HAP-1 (cell line): ENCODE data around the gene UBL4A.

Experiments
- DNase-seq, 2 experiments: peaks; one replicate each; pipeline ENCODE4 v3.0.0-alpha.2; 2016 to 2020; ENCODE audit warnings: low spot score in 2 of 2
- H3K27me3 ChIP-seq: fragments of 250-450 bp; sonication (Bioruptor Pico); 2 replicates; pipeline ENCODE4 v1.5.1; 2020; ENCODE audit warnings: low read depth, mild to moderate bottlenecking, moderate library complexity
- H3K36me3 ChIP-seq: fragments of 250-450 bp; sonication (Bioruptor Pico); replicated peaks from 2 replicates; pipeline ENCODE4 v1.5.1; 2020; ENCODE audit warnings: mild to moderate bottlenecking
- H3K4me1 ChIP-seq: fragments of 250-450 bp; sonication (Bioruptor Pico); 2 replicates; pipeline ENCODE4 v1.5.1; 2020; ENCODE audit warnings: mild to moderate bottlenecking
- H3K4me3 ChIP-seq: fragments of 250-450 bp; sonication (Bioruptor Pico); 2 replicates; pipeline ENCODE4 v1.5.1; 2020; ENCODE audit warnings: mild to moderate bottlenecking, moderate library complexity
- H3K9me3 ChIP-seq: fragments of 250-450 bp; sonication (Bioruptor Pico); 2 replicates; pipeline ENCODE4 v1.5.1; 2020; ENCODE audit warnings: mild to moderate bottlenecking, moderate library complexity
- in situ Hi-C: fragments of 300-500 bp; cut with MboI; formaldehyde crosslinking; loops from 3 replicates; pipeline ENCODE4 v1.14.3; 2020; ENCODE audit warnings: low sequenced_read_pairs, inconsistent platforms, mixed read lengths

UBL4A gene

DNA sequence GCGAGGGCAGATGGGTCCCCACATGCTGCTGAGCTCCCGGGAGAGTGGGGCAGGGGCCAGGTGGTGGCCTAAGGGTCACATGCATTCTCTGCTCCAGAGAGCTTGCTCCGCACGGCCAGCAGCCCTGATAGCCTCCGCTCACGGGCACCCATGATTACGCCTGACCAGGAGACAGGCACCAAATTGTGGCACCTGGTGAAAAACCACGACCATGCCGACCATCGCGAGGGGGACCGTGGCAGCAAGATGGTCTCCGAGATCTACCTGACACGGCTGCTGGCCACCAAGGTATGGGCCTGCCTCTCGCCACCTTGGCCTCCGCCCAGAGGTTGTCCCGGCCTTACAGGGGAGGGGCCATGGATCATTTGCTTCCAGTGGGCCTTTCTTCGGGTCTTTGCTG lies 16.5 kb downstream of the UBL4A start:
- Histone ChIP-seq H3K9me3 (no peaks in the 10 kb centered on the region), H3K4me3 (no peak overlapping the region), H3K36me3 (peaks cover 77% of the 10 kb centered on the region), H3K4me1 (no peaks in the 10 kb centered on the region), H3K27me3 (no peaks in the 10 kb centered on the region)
- DNase-seq: no peak
- in situ Hi-C loops: no loop called here

- Histone ChIP-seq H3K36me3 (peaks cover 84% of the 10 kb centered on the region), H3K4me1 (no peaks in the 10 kb centered on the region), H3K9me3 (no peaks in the 10 kb centered on the region), H3K4me3 (no peak overlapping the region), H3K27me3 (no peaks in the 10 kb centered on the region)
- in situ Hi-C loops: no loop called here
- DNase-seq: no peak
Measured at GRCh38 chrX:154469114-154469513, 17.3 kb downstream of the UBL4A start.

DNA sequence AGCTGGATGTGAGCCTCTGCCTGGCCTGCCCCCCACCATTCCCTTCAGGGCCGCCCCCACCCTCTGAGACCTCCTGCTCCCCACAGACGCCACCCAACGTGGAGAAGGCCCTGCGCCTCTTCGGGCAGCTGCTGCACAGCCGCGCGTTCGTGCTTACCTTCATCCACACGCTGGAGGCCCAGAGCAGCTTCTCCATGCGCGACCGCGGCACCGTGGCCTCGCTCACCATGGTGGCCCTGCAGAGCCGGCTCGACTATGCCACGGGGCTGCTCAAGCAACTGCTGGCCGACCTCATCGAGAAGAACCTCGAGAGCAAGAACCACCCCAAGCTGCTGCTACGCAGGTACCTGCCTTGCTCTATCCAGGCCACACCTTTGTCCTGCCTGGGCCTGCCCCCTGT lies 18.2 kb downstream of the UBL4A start:
- Histone ChIP-seq H3K27me3 (no peaks in the 10 kb centered on the region), H3K4me3 (no peak overlapping the region), H3K4me1 (no peaks in the 10 kb centered on the region), H3K36me3 (peaks cover 89% of the 10 kb centered on the region), H3K9me3 (no peaks in the 10 kb centered on the region)
- DNase-seq: no peak
- in situ Hi-C loops: no loop called here

DNA sequence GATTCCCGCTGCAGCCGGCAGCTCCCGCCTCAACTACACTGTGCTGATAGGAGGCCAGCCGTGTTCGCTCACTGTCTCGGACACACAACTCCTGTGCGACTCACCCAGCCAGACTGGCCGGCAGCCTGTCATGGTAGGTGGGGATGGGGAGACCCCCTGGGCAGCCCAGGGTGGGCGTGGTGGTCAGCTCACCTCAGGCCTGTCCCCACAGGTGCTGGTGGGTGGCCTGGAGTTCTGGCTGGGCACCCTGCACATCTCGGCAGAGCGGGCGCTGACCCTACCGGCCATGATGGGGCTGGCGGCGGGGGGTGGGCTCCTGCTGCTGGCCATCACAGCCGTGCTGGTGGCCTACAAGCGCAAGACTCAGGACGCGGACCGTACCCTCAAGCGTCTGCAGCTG lies 18.9 kb downstream of the UBL4A start:
- Histone ChIP-seq H3K9me3 (no peaks in the 10 kb centered on the region), H3K4me3 (no peak overlapping the region), H3K27me3 (no peaks in the 10 kb centered on the region), H3K36me3 (peaks cover 90% of the 10 kb centered on the region), H3K4me1 (no peaks in the 10 kb centered on the region)
- DNase-seq: no peak
- in situ Hi-C loops: no loop called here

GRCh38 chrX:154466907-154467306 lies 19.5 kb downstream of the UBL4A start:
- Histone ChIP-seq H3K27me3 (no peaks in the 10 kb centered on the region), H3K9me3 (no peaks in the 10 kb centered on the region), H3K4me3 (no peak overlapping the region), H3K4me1 (no peaks in the 10 kb centered on the region), H3K36me3 (peaks cover 93% of the 10 kb centered on the region)
- no peak for DNase-seq
- in situ Hi-C loops: no loop called here

DNA sequence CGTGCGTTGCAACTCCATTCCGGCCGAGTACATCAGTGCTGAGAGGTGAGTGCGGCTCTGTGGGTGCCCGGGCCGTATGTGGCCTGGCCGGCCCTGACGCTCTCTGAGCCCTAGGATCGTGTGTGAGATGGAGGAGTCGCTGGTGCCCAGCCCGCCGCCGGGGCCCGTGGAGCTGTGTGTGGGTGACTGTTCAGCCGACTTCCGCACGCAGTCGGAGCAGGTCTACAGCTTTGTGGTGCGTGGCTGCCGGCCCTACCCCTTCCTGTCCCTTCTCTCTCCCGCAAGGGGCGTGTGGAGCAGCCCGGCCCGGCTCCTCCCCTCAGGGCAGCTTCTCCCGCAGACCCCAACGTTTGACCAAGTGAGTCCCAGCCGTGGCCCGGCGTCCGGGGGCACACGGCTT lies 20.4 kb downstream of the UBL4A start:
- H3K4me1 ChIP-seq: no peaks in the 10 kb centered on the region
- H3K36me3 ChIP-seq: peaks cover 93% of the 10 kb centered on the region
- no peaks in the 10 kb centered on the region for H3K27me3 ChIP-seq
- in situ Hi-C loops: no loop called here
- no peaks in the 10 kb centered on the region for H3K9me3 ChIP-seq
- DNase-seq: no peak
- H3K4me3 ChIP-seq: no peak overlapping the region

GRCh38 chrX:154465601-154466000 lies 20.8 kb downstream of the UBL4A start:
- peaks cover 93% of the 10 kb centered on the region for H3K36me3 ChIP-seq

DNA sequence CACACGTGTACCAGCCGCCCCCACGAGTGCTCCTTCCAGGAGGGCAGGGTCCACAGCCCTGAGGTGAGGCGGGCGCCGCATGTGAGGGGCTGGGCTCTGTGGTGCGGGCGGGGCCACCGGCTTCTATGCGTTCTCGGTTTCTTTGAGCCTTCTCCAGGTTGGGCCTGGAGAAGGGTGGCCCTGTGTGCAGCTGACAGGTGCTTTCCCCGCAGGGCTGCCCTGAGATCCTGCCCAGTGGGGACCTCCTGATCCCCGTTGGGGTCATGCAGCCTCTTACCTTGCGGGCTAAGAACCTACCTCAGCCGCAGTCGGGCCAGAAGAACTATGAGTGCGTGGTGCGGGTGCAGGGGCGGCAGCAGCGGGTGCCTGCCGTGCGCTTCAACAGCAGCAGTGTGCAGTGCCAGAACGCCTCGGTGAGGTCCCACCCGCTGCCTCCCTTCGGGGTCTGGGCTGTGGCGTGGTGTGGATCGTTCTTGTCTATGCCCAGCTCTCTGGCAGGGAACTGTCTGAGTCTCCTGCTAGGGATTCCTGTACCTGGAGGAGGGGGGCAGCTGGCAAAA lies 21.5 kb downstream of the UBL4A start:
- Histone ChIP-seq H3K27me3 (no peaks in the 10 kb centered on the region), H3K36me3 (peaks cover 90% of the 10 kb centered on the region), H3K9me3 (no peaks in the 10 kb centered on the region), H3K4me3 (no peak overlapping the region), H3K4me1 (peaks cover under 1% of the 10 kb centered on the region; the same call in 1 of the 2 replicates)
- no peak for DNase-seq
- in situ Hi-C loops: no loop called here

More at GRCh38 chrX:154465601-154466000, 20.8 kb downstream of the UBL4A start:
- H3K4me1 ChIP-seq: no peaks in the 10 kb centered on the region
- H3K27me3 ChIP-seq: no peaks in the 10 kb centered on the region
- H3K4me3 ChIP-seq: no peak overlapping the region
- no peaks in the 10 kb centered on the region for H3K9me3 ChIP-seq
- in situ Hi-C loops: no loop called here
- no peak for DNase-seq

GRCh38 chrX:154463611-154464220 lies 22.7 kb downstream of the UBL4A start:
- in situ Hi-C loops: no loop called here
- H3K36me3 ChIP-seq: peaks cover 79% of the 10 kb centered on the region
- H3K9me3 ChIP-seq: no peaks in the 10 kb centered on the region
- no peak overlapping the region for H3K4me3 ChIP-seq
- no peak for DNase-seq
- H3K4me1 ChIP-seq: peaks cover 6% of the 10 kb centered on the region
- no peaks in the 10 kb centered on the region for H3K27me3 ChIP-seq

DNA sequence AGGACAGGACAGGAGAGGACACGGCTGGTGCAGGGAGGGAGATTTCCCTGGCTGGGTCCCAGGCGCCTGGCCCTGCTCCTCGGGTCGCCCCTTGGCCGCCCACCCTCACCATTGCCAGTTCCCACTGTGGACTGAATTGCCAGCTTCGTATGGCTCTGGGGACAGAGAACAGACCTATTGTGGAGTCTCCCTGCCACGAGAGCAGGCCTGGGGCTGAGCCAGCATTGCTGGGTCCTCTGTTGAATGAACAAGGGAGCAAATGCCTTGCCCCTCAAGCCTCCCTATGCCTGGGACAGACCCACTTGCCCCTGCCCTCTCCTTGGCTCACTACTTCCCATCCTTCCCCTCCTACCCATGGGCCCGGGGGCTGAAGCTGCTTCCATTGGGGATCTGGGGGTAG lies 24.0 kb downstream of the UBL4A start:
- no peaks in the 10 kb centered on the region for H3K27me3 ChIP-seq
- DNase-seq: no peak
- in situ Hi-C loops: no loop called here
- H3K4me1 ChIP-seq: peaks cover 8% of the 10 kb centered on the region
- no peak overlapping the region for H3K4me3 ChIP-seq
- no peaks in the 10 kb centered on the region for H3K9me3 ChIP-seq
- peaks cover 65% of the 10 kb centered on the region for H3K36me3 ChIP-seq

DNA sequence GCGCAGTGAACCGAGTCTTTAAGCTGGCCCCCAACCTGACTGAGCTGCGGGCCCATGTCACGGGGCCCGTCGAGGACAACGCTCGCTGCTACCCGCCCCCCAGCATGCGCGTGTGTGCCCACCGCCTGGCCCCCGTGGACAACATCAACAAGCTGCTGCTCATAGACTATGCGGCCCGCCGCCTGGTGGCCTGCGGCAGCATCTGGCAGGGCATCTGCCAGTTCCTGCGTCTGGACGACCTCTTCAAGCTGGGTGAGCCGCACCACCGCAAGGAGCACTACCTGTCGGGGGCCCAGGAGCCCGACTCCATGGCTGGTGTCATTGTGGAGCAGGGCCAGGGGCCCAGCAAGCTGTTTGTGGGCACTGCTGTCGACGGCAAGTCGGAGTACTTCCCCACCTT lies 26.1 kb downstream of the UBL4A start:
- DNase-seq: no peak
- H3K27me3 ChIP-seq: no peaks in the 10 kb centered on the region
- H3K4me3 ChIP-seq: no peak overlapping the region
- H3K36me3 ChIP-seq: peaks cover 47% of the 10 kb centered on the region
- H3K4me1 ChIP-seq: peaks cover 10% of the 10 kb centered on the region
- H3K9me3 ChIP-seq: no peaks in the 10 kb centered on the region
- in situ Hi-C loops: no loop called here

DNA sequence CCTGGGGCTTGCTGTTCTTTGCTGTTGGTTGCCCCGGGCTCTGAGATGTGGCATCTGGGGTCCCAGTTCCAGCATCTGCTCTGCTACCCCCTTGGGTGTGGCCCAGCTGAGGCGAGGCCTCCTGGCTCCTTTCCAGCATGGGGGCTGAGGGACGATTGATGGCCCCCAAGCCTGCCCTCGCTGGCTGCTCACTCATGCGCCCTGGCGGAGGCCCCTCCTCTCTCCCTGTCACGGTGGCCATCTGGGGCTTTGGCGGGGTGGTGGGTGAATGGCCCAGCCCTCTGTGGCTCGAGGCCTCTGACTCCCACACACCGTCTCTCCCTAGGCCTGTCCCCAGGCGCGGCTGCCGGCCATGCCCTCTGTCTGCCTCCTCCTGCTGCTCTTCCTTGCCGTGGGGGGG lies 26.6 kb downstream of the UBL4A start:
- Histone ChIP-seq H3K4me1 (peaks cover 10% of the 10 kb centered on the region), H3K27me3 (no peaks in the 10 kb centered on the region), H3K36me3 (peaks cover 42% of the 10 kb centered on the region), H3K4me3 (peak overlapping the region; percentile 83), H3K9me3 (no peaks in the 10 kb centered on the region)
- peak in 1 of 2 experiments; percentile 63 for DNase-seq
- in situ Hi-C loops: no loop called here

DNA sequence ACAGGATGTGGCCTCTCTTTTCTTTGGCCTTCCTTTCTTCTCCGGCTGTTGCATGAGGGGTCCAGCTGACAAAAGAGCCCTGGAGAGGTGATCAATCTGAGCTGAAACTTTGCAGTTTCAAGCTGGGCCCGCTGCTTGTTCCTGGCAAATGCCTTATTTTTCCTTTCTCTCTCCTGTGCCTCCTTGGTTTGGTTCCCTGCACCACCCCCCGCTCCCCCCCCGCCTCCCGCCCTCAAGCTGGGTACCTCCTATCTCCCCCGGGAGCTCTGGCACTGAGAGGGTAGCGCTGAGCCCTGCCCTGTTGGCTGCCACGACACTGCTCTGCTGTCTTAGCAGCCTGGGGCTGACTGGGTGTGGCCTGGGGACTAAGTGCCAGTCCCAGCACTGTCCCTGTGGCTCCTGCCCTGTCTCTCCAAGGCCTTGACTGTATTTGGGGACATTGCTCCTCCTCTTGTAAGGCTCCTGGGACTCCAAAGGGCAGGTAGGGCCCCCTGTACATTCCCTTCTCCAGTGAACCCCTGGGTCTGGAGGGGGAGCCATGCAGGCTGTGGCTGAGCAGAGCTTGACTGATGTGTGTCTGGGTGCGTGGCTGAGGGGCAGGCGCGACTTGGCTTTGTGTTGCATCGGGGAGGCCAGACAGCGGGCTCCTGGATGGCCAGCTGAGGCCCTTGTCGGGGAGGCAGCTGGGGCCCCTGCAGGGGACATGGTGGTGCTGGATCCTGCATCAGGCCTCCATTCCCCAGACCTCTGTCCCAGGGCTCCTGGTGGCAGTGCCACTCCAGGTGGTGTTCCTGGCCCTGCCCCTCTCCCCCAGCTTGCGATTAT lies 27.2 kb downstream of the UBL4A start:
- peaks cover 10% of the 10 kb centered on the region for H3K4me1 ChIP-seq
- H3K36me3 ChIP-seq: peaks cover 35% of the 10 kb centered on the region
- in situ Hi-C loops: no loop called here
- DNase-seq: peak; percentile 35 to 72
- H3K4me3 ChIP-seq: peak overlapping the region; percentile 83
- H3K9me3 ChIP-seq: no peaks in the 10 kb centered on the region
- no peaks in the 10 kb centered on the region for H3K27me3 ChIP-seq
